Stimulated activated CD4-positive, alpha-beta T cell treated with anti-CD3 and anti-CD28 coated beads, Interleukin-15, amount 100 ng/mL, for 1 hour (primary cell): ENCODE data around the gene MEGF11.

Experiments
- DNase-seq, 2 donors: peaks; one replicate each; pipeline ENCODE4 v3.0.0-alpha.2; 2020; ENCODE audit warnings: low read depth in 1 of 2, low spot score in 1 of 2

MEGF11 gene

DNA sequence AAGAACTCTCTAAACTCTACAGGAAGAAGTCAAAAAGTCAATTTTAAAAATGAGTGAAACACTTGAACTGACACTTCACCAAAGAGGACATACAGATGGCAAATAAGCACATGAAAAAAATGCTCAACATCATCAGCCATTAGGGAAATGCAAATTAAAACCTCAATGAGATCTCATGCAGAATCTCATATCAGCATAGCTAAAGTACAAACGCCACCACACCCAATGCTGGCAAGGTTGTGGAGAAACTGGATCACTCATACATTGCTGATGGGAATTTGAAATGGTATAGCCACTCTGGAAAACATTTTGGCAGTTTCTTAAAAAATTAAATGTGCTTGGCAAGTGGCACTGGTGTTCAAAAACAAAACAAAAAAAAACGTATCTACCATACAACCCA is 34.2 kb downstream of the MEGF11 start:
- no peak for DNase-seq

DNA sequence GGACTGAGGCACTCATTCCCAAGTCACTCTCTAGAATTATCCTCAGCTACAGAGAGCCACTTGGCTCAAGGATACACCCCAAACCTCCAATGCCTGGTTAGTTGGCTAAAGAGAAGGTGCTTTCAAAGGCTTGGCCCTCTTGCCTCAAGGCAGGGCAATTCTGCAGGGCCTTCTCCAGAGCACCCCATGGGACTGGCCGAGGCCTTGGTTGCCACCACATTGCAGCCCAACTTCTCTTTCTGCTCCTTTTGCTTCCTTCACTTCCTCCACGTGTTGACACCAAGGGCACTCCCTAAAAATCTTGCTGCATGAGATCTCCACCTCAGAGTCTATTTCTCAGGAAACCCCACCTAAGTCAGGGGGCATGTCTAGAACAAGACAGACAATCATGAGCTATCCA is 36.7 kb downstream of the MEGF11 start:
- no peak for DNase-seq

DNA sequence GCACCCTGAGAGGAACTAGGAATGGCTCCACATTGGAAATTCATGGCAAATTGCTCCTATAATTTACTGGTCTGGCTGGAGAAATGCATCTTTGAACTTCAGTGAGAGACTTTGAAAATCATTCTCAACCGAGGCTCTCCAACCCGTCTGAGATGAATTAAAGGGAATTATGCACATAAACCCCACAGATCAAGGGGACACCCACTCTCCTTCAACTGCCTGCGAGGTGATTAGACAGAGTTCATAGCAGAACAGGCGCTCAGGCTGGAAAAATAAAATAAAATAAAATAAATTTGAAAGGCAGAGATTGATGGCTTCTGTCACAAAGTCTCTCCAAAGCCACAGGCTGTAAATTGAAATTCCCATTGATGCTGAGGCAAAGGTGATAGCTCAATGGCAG is 37.7 kb downstream of the MEGF11 start:
- DNase-seq, result no peak

DNA sequence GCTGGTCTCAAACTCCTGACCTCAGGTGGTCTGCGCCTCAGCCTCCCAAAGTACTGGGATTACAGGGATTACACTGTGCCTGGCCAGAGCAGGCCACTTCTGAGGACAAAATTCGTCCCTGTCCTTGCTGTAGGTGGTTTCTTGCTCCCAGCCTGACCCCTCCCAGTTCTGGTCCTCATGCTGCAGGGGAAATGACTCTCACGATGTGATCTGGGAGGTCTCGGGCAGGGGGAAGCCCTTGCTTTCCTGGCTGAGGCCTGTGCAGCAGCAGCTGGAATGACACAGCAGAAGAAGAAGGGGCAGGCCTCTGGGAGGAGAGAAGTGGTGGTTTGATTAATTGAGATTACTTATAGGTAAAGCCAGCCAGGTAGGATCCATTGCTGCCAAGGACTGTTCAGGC is 39.3 kb downstream of the MEGF11 start:
- no peak for DNase-seq

DNA sequence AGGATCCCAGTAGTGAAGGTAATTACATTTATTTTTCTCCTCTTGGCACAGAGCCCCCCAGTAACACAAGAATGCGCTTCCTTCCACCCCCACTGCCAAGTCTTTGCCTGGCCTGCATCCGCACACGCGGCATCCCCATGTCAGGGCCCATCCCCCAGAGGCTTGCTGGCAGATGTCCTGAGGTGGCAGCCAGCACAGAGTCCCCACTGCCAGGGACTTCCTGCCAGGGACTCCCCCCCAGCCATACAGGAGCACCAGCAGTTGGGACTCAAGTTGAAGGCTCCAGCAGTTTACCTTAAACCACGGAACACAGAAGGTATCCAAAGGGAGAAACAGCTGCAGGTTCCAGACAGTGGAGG is 41.0 kb downstream of the MEGF11 start:
- no peak for DNase-seq

DNA sequence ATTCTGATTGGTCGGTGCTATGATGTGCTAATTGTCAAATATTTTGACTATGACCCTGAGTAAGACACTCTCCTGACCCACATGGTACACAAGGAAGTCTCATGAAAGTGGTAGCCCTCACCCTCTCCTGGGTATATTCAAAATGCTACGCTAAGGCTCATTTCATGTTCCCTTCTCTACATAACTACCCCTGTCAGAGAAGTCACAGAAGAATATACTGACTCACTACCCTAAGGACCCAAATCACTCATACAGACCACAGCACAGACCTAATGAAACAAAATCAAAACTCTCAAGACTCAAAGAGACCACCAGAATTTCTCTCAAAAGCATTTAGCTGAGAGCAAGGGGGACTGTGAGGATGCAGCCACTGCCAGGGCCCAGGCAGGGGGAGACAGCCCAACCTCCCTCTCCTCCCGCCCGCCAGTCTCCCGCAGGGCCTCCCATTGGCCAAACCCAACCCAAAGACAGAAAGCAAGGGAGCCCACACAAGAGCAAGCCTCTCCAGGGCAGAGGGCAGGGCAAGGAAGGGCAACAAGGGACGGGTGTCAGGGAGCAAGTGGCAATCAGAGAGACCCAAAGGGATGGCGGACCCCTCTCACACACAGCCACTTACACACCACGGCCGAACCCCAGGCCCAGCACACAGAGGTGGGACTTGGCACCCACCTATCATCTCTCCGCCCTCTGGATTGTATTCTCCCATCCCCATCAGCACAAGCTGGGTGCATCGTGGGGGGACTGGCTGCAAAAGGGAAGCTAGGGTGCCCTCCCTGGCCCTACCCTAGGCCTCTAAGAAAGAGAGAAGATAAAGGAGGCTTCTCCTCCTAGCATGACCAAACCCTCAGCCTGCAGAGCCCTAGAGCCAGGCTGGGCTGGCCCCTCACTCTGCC is 41.6 kb downstream of the MEGF11 start:
- DNase-seq, result no peak

DNA sequence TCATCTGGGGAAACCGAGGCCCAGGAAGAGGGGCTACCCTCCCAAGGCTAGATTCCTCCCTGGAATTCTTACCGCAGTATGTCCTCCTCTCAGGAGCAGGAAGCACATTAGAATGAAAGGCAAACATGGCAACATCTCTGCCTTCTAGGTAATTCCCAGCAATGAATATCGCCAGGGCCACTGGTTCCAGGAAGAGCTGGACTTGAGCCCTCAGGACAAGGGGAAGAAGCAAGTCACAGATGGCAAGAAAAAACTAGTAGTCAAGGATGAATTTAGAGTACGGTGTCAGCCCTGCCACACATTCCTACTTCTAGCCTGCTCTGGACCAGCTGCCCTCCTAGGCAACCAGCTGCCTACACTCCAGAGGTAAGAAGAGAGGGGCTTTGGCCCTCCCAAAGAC is 42.9 kb downstream of the MEGF11 start:
- DNase-seq, result no peak

DNA sequence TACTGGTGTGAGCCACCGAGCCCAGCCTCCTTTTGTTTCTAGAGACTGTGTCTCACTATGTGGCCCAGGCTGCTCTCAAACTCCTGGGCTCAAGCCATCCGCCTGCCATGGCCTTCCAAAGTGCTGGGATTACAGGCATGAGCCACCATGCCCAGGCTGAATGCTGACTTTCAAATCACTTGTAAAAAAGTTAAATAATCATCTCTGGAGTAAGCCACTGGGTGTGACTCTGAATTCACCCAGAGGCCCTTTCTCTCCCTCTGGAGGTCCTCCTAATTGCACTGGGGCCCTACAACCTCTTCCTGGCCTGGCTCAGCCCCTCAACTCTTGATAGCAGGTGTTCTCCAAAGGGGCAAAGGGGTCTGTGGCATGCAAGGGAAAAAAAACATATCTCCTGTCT is 54.8 kb downstream of the MEGF11 start:
- no peak for DNase-seq

DNA sequence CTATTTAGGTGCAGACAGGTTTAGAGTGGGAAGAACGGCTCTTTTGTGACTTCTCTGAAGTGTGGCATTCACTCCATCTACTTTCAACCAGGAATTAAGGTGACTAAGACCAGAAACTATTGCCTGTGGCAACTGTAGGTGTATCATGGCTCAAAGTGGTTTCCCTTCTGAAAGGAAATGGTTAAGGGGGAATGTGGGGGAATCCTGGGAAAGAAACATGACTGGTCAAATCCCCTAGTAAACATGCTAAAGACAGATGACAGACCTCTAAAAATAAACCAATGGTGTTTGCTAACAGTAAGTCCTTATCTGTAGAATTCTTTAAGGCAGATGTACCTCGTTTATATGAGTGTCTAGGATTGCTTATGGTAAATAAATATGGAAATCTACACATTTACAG is 56.9 kb downstream of the MEGF11 start:
- no peak for DNase-seq

DNA sequence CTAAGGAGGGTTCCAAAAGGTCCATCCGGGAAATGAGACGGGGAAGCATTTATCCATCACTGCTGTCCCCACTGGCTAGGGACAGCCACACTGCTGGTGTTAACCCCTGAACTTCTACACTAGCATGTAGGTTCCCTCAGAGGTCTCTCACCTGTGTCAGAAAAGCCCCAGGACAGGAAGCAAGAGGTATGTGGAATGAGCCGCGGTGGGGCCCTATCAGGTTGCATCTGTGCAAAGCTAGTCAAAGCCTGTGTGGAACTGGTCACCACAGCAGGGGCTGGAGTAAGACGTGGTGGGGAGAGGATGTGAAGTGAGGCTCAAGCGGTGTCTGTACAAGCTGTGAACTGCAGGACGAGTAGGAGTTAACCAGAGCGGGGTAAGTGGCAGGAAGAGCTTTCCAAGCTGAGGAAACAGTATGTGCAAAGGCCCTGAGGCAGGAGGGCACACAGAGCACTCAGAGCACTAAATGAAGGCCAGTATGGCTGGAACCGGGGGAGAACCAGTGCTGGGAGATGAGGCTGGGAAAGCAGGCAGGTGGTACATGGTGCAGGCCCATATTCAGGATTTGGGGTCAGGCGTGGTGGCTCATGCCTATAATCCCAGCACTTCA is 57.8 kb downstream of the MEGF11 start:
- DNase-seq, result no peak

DNA sequence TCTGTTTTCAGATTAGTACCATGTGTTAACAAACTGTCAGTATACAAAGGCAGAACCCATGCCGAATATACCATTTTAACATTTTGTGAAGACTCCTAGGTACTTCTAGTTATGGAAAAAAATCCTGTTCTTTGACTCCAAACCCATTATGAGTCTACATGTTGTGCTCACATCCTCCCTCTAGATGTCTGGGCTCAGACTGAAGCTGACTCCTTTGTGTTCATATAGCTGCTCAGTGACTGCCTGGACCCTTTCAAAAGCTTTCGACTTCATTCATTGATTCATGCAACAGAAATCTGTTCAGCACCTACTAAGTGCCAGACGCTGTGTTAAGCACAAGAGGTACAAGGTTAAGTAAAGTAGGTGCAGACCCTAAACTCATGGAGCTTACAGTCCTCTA is 60.5 kb downstream of the MEGF11 start:
- DNase-seq, result no peak

DNA sequence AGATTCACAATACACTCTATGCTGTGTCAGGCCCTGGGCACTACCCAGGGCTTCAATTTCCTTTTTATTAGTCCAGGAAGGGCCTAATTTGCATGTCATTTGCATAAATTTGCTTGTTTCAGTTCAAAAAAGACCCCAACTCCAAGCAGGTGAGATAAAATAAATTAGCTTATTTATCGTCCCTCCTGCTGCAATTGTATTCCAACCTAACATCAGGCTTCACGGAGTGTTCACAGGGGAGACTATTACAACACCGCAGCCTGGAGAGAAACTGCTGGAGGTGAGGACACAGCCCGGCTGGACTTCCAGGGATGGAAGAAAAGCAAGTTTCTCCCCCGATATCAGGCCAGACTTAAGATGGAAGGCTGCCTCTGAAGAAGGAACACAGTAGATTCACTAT is 62.8 kb downstream of the MEGF11 start:
- no peak for DNase-seq

DNA sequence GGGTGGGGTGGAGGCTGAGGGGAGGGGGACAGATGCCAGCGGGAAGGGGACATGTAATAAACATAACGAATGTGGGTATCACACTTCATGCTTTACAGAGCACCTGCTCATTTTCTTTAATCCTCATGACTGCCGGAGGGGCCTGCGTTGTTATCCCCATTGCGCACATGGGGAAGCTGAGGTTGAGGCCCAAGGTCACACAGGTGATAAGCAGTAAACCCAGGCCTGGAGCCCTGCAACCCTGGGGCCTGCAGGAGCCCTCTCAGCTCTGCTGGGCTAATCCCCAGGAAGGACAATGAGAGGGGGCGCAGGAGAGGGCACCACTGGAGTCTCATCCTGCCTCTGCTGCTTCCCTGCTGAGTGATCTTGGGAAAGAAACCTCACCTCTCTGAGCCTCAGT is 64.3 kb downstream of the MEGF11 start:
- DNase-seq, result no peak

DNA sequence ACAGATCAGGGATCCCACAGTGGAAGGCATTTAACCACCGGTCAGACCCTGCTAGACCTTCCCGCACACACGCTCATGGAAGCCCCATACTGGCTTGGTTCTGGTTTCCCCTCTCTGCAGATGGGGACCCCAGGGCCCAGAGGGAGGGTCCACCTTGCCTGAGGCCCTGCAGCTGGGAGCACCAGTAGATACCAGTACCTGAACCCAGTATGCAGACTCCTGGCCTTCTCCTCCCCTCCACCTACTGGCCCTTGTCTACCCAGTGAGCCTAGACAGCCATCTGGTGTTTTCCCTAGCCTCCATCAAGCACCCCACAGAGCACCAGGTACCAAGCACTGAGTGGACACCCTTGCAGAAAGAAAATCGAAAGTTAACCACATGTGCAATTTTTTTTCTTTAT is 65.1 kb downstream of the MEGF11 start:
- DNase-seq, result no peak

DNA sequence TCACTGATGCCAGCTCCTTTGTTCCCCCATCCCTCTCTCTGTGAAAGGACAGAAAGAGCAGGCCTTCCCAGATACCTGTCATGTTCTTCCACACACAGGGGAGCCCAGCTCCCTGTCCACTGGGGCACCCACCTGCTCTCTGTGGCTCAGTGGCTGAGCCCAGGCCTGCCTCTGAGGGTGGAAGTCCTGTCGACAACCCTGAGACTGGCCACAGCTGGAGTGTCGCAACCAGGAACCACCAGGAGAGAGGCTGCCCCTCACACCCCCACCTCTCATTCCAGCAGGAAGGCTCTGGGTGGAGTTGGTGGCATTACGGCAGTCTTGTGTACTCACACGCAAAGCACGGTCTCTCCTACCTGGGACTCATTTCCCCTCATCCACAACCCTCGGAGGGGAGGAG is 66.3 kb downstream of the MEGF11 start:
- DNase-seq, result no peak

DNA sequence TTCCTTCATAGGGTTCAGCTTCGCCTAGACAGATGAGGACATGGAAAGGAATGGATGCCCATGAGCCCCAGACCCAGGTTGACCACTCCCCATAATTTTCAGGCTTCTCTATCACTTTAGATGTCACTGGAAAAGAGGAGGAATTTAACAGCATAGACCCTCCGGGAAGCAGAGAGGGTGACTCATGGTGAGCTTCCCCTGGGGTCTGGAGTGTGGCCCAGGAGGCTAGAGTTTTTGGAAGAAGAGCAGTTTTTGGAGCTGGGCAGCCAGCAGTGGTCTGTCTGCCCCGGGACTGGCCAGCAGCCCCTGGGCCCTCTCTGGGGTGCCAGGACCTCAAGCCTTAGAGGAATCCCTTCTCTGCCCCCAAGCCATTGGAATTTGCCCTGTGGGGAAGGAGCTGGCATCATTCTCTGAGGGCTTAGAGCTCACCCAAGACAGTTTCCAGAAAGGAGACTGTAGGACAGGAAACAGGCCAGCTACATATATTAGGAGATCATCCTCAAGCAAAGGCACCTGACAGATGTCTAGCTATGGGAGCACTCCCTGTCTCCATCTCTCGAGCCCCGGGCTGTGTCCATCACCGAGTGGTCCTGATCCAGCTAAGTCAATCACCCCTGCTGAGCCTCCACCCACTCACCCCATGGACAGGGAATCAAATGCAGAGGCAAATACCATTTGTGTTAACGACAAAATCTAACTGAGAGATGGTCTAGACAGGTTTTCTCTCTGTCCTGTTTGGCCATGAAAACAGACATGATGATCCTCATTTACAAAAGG is 67.3 kb downstream of the MEGF11 start:
- DNase-seq, result no peak

DNA sequence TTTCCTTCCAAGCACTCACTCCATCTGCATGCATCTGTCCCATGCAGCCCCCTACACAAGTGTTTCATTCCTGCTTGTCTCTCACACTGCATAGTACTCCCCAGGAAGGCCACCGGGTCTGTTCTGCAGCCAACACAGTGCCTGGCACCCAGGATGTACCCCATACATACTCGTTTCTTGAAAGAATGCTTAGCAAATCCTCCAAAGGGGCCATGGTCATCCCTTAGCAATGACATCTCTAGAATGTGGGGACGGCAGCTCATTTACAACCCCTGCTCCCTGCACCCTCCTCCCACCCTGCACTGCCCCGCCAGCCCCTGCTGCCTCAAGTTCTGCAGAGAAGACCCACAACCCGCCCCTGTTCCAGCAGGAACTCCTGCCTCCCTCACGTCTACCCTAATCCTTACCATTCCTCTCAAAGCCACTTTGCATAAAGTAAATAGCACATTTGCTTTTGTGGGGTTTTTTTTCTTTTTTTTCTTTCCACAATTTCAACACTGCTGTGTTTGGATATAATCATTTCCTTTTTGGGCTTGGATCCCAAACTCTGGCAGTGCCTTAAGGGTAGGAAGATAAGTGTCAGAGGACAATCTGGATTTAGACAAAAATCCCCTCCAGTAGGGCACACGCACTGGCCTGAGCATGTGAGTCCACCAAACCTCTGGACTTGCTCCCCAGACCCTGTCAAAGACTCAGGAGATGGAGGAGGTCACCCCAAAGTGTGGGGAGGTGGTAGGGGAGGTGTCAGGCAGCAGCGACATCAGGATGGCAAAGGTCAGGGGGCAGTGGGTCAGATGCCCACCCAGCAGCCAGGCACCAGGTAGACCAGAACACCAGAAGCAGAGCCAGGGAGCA is 68.4 kb downstream of the MEGF11 start:
- no peak for DNase-seq

DNA sequence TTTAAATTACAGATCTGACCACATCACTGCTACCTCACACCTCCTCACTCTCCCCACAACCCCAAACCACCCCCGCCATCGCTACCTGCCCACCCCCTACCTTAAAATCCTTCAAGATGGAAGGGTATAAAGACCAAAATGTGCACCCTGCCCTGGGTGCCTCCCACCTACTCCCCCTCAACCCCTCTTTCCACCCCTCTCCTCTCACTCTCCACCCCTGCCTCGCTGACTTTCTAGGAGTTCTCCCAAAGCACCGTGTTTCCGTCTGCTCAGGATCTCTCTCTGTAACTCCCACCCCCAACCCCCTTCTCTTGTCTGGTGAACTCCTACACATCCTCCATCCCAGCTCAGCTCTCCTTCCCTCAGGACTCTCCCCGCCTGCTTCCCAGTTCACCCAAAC is 69.1 kb downstream of the MEGF11 start:
- DNase-seq, result no peak

DNA sequence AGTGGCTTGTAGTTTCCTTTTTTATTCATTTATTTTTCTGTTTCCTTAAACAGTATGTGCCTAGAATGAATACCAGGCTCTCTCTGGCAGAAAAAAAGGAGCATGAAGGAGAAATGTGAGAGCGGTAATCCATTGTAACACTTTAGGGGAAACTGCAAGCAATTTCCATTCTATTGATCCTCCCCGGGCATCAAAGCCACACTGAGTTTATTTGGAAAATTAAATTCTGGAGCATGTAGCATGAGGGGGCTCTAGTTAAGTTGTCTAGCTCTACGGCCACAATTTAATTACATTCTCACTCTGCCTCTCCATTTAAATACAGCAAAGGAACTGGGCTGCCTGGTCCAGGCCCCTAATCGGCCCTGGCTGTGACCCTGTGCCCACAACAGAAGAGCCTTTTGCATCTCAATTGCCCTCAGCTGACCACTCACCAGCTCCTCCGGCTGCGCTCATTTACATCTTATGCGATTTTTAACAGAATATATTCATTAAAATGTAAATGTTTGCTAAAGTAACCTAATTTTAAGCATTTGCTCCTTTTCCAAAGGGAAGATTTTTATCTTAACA is 72.9 kb downstream of the MEGF11 start:
- no peak for DNase-seq

DNA sequence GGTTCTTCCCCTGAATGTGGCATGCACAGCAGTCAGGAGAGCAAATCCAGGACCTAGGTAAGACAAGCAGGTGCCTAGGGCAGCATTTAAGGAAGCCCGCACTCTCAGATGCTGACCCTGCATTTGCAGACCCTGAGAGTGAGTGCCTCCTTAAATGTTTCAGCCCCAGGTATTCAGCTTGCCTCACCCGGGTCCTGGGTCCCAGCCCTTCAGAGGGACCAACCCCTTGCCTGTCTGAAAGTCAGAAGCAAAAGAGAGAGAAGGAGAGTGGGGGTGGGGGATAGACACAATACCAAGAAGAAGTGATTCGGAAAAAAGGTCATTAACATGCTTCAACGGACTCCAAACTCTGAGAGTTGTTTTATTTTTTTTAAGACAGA is 75.0 kb downstream of the MEGF11 start:
- DNase-seq, result no peak
